HL-60 (cell line): ENCODE data around the gene NMNAT2.

ENCODE experiments used
- DNase-seq, 2 experiments: peaks; one replicate each; pipeline ENCODE4 v3.0.0-alpha.2; 2010 to 2020; ENCODE audit warnings: low read depth in 1 of 2, low spot score in 1 of 2
- H3K27ac ChIP-seq: fragments of 250-450 bp; sonication (Bioruptor Pico); replicated peaks from 2 replicates; pipeline ENCODE4 v1.5.1; 2020; ENCODE audit warnings: mild to moderate bottlenecking, moderate library complexity
- H3K27me3 ChIP-seq: fragments of 250-450 bp; sonication (Bioruptor Pico); 2 replicates; pipeline ENCODE4 v1.5.1; 2021; ENCODE audit warnings: mild to moderate bottlenecking, moderate library complexity; ENCODE audit not compliant: insufficient read depth, poor library complexity, severe bottlenecking
- H3K4me3 ChIP-seq: replicated peaks from 2 replicates; pipeline ENCODE4 v1.5.1; 2011; ENCODE audit warnings: mild to moderate bottlenecking, control low read depth, low read length; ENCODE audit not compliant: insufficient read depth
- GABPA ChIP-seq: IDR thresholded peaks from 2 replicates; pipeline ENCODE4 v1.6.1; 2012; ENCODE audit warnings: low read depth
- POLR2AphosphoS5 ChIP-seq: IDR thresholded peaks from 2 replicates; pipeline ENCODE4 v1.6.1; 2012; ENCODE audit warnings: low read depth
- REST ChIP-seq: IDR thresholded peaks from 2 replicates; pipeline ENCODE4 v1.6.1; 2012; ENCODE audit warnings: low read depth; ENCODE audit not compliant: insufficient replicate concordance
- SPI1 ChIP-seq: IDR thresholded peaks from 2 replicates; pipeline ENCODE4 v1.6.1; 2012; ENCODE audit warnings: low read depth, mild to moderate bottlenecking, borderline replicate concordance
- TF ChIP-seq, protein P1 (sequence below): IDR thresholded peaks from one replicate; pipeline ENCODE4 v1.5.1; 2011; ENCODE audit warnings: low read length, control low read depth, inconsistent platforms; ENCODE audit not compliant: insufficient read depth

NMNAT2 gene

DNA sequence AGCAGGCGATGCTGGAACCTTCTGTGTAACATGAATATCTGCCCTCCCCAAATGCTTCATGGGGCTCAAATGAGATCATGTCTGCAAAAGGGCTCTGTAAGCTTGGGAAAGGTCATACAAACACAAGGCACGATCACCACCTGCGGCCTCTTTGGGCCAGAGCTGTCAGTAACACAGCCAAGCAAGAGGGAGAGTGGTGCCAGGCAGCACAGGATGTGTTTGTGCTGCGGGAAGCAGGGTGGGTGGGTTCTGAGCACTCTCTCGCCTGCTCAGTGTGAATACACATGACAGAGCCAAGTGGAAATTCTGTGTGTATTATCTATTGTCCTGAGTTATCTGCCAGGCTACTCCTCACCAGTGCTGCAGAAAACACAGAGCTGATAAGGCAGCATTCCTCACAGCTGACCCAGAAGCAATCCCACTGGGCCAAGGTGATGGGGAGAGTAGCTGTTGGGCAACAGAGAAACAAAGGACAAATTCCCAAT is 130.9 kb downstream of the NMNAT2 start:
- TF ChIP-seq SPI1 = no peak
- TF ChIP-seq, protein P1, sequence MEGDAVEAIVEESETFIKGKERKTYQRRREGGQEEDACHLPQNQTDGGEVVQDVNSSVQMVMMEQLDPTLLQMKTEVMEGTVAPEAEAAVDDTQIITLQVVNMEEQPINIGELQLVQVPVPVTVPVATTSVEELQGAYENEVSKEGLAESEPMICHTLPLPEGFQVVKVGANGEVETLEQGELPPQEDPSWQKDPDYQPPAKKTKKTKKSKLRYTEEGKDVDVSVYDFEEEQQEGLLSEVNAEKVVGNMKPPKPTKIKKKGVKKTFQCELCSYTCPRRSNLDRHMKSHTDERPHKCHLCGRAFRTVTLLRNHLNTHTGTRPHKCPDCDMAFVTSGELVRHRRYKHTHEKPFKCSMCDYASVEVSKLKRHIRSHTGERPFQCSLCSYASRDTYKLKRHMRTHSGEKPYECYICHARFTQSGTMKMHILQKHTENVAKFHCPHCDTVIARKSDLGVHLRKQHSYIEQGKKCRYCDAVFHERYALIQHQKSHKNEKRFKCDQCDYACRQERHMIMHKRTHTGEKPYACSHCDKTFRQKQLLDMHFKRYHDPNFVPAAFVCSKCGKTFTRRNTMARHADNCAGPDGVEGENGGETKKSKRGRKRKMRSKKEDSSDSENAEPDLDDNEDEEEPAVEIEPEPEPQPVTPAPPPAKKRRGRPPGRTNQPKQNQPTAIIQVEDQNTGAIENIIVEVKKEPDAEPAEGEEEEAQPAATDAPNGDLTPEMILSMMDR = no peak
- no peak for TF ChIP-seq POLR2AphosphoS5
- no peaks in the 10 kb centered on the region for H3K27me3 ChIP-seq
- no peak overlapping the region for H3K4me3 ChIP-seq
- no peak for DNase-seq
- H3K27ac ChIP-seq = no peak overlapping the region

DNA sequence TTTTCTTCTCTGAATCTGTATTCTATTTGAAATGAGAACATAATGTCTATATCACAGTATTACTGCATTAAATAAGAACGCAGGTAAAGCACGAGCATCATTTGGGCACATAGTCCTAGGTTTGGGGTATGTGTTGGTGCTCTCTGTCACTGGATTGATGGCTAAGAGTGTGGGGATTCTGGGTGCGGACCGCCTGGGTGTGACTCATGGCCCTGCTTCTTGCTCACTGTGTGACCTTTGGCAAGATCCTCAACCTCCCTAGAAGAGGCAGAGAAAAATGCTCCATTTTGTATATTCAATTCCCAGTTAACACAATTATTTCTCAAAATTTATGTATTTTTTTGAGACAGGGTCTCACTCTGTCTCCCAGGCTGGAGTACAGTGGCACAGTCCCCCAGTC is 132.4 kb downstream of the NMNAT2 start:
- no peak for TF ChIP-seq POLR2AphosphoS5
- TF ChIP-seq SPI1 = no peak
- TF ChIP-seq, protein P1 = no peak
- no peak for TF ChIP-seq GABPA
- no peak for TF ChIP-seq REST

DNA sequence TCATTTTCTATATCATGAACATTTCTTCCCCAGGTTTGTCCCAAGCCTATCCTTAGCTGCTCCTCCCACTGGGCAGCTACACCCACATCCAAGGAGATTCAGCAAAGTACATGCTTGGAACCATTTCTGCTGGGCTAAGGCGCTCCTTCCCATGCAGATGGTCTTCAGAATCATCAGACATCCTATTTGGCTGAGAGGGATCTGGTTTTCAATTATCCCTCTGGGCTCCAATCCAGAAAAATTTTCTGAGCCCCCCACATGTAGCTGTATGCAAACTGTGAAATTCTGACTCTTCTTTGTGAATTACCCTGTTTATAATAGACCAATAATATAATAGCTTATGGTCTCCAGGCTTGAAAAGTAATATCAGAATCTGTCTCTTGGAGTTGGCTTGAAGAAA is 132.9 kb downstream of the NMNAT2 start:
- no peak for DNase-seq
- Histone ChIP-seq H3K4me3 (no peak overlapping the region), H3K27ac (no peak overlapping the region), H3K27me3 (no peaks in the 10 kb centered on the region)
- no peak for TF ChIP-seq SPI1
- TF ChIP-seq POLR2AphosphoS5 = no peak
- no peak for TF ChIP-seq GABPA
- TF ChIP-seq, protein P1 = no peak
- TF ChIP-seq REST = no peak

More for the DNA sequence above, 132.4 kb downstream of the NMNAT2 start:
- Histone ChIP-seq H3K27ac (no peak overlapping the region), H3K27me3 (no peaks in the 10 kb centered on the region), H3K4me3 (no peak overlapping the region)
- DNase-seq = no peak

GRCh38 chr1:183284086-183284485 is 134.1 kb downstream of the NMNAT2 start:
- Histone ChIP-seq H3K27me3 (no peaks in the 10 kb centered on the region), H3K27ac (no peak overlapping the region), H3K4me3 (no peak overlapping the region)
- TF ChIP-seq, protein P1 = no peak
- TF ChIP-seq SPI1 (no peak), REST (no peak), GABPA (no peak), POLR2AphosphoS5 (no peak)
- DNase-seq = no peak
